HepG2 (cell line): ENCODE measurements around the gene DND1. TPM values are rescaled to one million over a fixed set of nuclear protein-coding genes. Genes with fewer than 3 reads are reported as not detected.

Source experiments
- AHDC1 ChIP-seq: sonication (generic); formaldehyde crosslinking; IDR thresholded peaks from 2 replicates; pipeline ENCODE4 v1.5.1; 2020; ENCODE audit warnings: mild to moderate bottlenecking, missing genetic modification reagents, borderline replicate concordance
- E2F2 ChIP-seq: sonication (generic); formaldehyde crosslinking; IDR thresholded peaks from 2 replicates; pipeline ENCODE4 v1.4.0; 2020; ENCODE audit warnings: missing genetic modification reagents, borderline replicate concordance
- FOXJ3 ChIP-seq: sonication (generic); formaldehyde crosslinking; IDR thresholded peaks from 2 replicates; pipeline ENCODE4 v1.4.0; 2020; ENCODE audit warnings: missing genetic modification reagents, mild to moderate bottlenecking, borderline replicate concordance
- MNT ChIP-seq: fragments of 450-650 bp; IDR thresholded peaks from 2 replicates; pipeline ENCODE4 v1.6.1; 2016
- MTF2 ChIP-seq: sonication (generic); formaldehyde crosslinking; IDR thresholded peaks from 2 replicates; pipeline ENCODE4 v1.5.0; 2020; ENCODE audit warnings: missing genetic modification reagents, borderline replicate concordance
- PHB2 ChIP-seq: fragments of 450-650 bp; IDR thresholded peaks from 2 replicates; pipeline ENCODE4 v1.6.1; 2018; ENCODE audit not compliant: partially characterized antibody
- PLSCR1 ChIP-seq: sonication (generic); formaldehyde crosslinking; IDR thresholded peaks from 2 replicates; pipeline ENCODE4 v1.5.0; 2020; ENCODE audit warnings: missing genetic modification reagents, mild to moderate bottlenecking, borderline replicate concordance
- TBP ChIP-seq: sonication (generic); formaldehyde crosslinking; IDR thresholded peaks from 2 replicates; pipeline ENCODE4 v1.5.0; 2020; ENCODE audit warnings: missing genetic modification reagents
- THYN1 ChIP-seq: sonication (generic); formaldehyde crosslinking; IDR thresholded peaks from 2 replicates; pipeline ENCODE4 v1.8.1; 2023; ENCODE audit warnings: low read depth, mild to moderate bottlenecking, moderate library complexity, missing genetic modification reagents, borderline replicate concordance
- ZKSCAN8 ChIP-seq: IDR thresholded peaks from 2 replicates; pipeline ENCODE4 v1.6.1; 2016; ENCODE audit warnings: borderline replicate concordance, missing genetic modification reagents, missing compliant biosample characterization
- ZNF142 ChIP-seq: sonication (generic); formaldehyde crosslinking; IDR thresholded peaks from 2 replicates; pipeline ENCODE4 v1.4.0; 2020; ENCODE audit warnings: missing genetic modification reagents
- ZNF24 ChIP-seq: fragments of 450-650 bp; IDR thresholded peaks from 2 replicates; pipeline ENCODE4 v1.6.1; 2017; ENCODE audit warnings: antibody characterized with exemption, mild to moderate bottlenecking
- ZNF772 ChIP-seq: sonication (generic); formaldehyde crosslinking; IDR thresholded peaks from 2 replicates; pipeline ENCODE4 v1.5.0; 2020; ENCODE audit warnings: mild to moderate bottlenecking, missing genetic modification reagents
- polyA plus RNA-seq, 8 experiments: library from polyadenylated mRNA; depleted of rRNA in 3 of 8; stranded (reverse) in 7 of 8; unstranded in 1 of 8; fragments of >200 nt; fragmentation: Illumina TruSeq in 4 of 8; extraction: Trizol in 4 of 8; gene quantifications; 2 replicates each; pipeline versions ENCODE4 v1.2.1 to v1.2.3, GENCODE V29; 2011 to 2016; ENCODE audit warnings: low read depth in 4 of 8, missing spikeins in 1 of 8, mixed read lengths in 1 of 8; ENCODE audit not compliant: insufficient read depth in 1 of 8
- total RNA-seq, 5 experiments: library from RNA; depleted of rRNA; stranded (reverse); fragments of >200 nt; fragmentation: Illumina TruSeq; extraction: Trizol; gene quantifications; 2 replicates each; pipeline ENCODE4 v1.2.3, GENCODE V29; 2016; ENCODE audit warnings: low read depth in 1 of 5

DND1 gene
- total and polyA plus RNA-seq, 2 of the 13 experiments (the other 11 are each of a cell fraction or from before 2014, with no cell fraction given): 0.48 to 0.55 TPM

- TF ChIP-seq E2F2 (CRISPR knock-in tag): no peak
- no peak for TF ChIP-seq ZNF142 (CRISPR knock-in tag)
- TF ChIP-seq FOXJ3 (CRISPR knock-in tag): peak; percentile 60; the same call in 1 of the 2 replicates
- peak; percentile 28; the same call in 1 of the 2 replicates for TF ChIP-seq AHDC1 (CRISPR knock-in tag)
- no peak for TF ChIP-seq MTF2 (CRISPR knock-in tag)
- peak; percentile 68; the same call in 1 of the 2 replicates for TF ChIP-seq ZNF772 (CRISPR knock-in tag)
- TF ChIP-seq PLSCR1: no peak
- no peak for TF ChIP-seq PHB2
- TF ChIP-seq ZNF24: peak; percentile 99
- peak; percentile 70; the same call in 1 of the 2 replicates for TF ChIP-seq ZKSCAN8 (CRISPR knock-in tag)
- peak; percentile 56 for TF ChIP-seq MNT
- TF ChIP-seq THYN1 (CRISPR knock-in tag): no peak
- 0 out of 2 replicates have a peak, but pooled peaks have one; percentile 55 for TF ChIP-seq TBP (CRISPR knock-in tag)
Measured at GRCh38 chr5:140710899-140711552, 37.6 kb upstream of the DND1 start (continued).
